Measurements from ENCODE around the gene GRK2.

DNA sequence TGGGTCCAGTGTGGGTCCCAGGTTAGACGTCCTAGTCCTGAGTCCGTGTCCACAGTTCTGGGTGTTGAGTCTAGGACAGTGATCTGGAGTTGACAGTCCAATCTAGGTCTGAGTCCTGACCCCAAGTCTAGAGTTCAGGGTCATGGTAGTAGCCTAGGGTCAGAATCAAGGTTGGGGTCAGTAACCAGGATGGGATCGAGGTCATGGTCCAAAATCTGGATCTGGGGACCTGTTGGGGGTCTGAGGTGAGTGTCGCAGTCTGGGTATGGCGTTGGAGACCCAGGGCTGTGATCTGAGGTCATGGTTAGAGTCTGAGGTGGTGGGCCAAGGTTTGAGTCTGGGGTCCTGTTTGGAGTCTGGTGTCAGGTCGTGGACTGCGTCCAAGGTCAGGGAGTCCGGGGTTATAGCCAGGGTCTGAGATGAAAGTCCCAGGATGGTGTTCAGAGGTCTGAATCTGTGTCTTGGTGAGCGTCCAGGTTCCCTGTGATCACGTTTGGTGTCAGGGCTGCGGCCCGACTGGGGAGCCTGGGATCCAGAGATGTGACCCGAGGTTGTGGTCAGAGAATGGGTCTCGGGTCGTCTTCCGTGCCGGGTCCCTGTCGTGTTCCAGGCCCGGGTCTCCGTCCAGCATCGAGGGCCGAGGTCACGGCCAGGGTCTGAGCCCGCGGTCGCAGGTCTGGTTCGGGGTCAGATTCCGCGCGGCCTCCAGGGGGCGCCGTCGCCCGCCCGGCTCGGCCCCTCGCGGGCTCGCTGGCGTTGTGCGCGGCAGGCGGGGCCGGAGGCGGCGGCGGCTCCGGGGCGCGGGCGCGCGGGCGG, 432 bp upstream of the GRK2 start:
- TF ChIP-seq, protein P1, sequence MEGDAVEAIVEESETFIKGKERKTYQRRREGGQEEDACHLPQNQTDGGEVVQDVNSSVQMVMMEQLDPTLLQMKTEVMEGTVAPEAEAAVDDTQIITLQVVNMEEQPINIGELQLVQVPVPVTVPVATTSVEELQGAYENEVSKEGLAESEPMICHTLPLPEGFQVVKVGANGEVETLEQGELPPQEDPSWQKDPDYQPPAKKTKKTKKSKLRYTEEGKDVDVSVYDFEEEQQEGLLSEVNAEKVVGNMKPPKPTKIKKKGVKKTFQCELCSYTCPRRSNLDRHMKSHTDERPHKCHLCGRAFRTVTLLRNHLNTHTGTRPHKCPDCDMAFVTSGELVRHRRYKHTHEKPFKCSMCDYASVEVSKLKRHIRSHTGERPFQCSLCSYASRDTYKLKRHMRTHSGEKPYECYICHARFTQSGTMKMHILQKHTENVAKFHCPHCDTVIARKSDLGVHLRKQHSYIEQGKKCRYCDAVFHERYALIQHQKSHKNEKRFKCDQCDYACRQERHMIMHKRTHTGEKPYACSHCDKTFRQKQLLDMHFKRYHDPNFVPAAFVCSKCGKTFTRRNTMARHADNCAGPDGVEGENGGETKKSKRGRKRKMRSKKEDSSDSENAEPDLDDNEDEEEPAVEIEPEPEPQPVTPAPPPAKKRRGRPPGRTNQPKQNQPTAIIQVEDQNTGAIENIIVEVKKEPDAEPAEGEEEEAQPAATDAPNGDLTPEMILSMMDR (IDR thresholded peaks at IDR 0.05): peak in 11 of 12 donors; percentile 62 to 82 (median 73)
- TF ChIP-seq POLR2A (IDR thresholded peaks at IDR 0.05): no peak

All from heart left ventricle (tissue), 13 donors.